ENCODE data around the gene REEP6.

Gene REEP6

GRCh38 chr19:1447944-1448343 lies 43.0 kb upstream of the REEP6 start:
- H4K20me1 ChIP-seq (ENCODE audit: insufficient read depth, low read length) = no peaks in the 10 kb centered on the region; the same call in 1 of the 2 replicates
- no peak overlapping the region for H2AFZ ChIP-seq (ENCODE audit: low read length)
- H3K4me2 ChIP-seq (ENCODE audit: low read depth, low read length) = no peak overlapping the region
- no peak overlapping the region for H3K4me3 ChIP-seq (ENCODE audit: low read length)
- DNase-seq = no peak
- no peak overlapping the region for H3K27ac ChIP-seq (ENCODE audit: low read length)
- H3F3A ChIP-seq (ENCODE audit: insufficient read depth, low read length) = peaks cover 28% of the 10 kb centered on the region
- H3K36me3 ChIP-seq (replicated peaks; ENCODE audit: insufficient read depth, low read length) = no peaks in the 10 kb centered on the region
- H3K79me2 ChIP-seq (ENCODE audit: low read length) = no peaks in the 10 kb centered on the region
- peaks cover 15% of the 10 kb centered on the region for H3K4me1 ChIP-seq (ENCODE audit: low read length)
- TF ChIP-seq CTCF (IDR thresholded peaks at IDR 0.05; ENCODE audit: low read length) = no peak
- no peak for TF ChIP-seq EZH2 (optimal IDR thresholded peaks at IDR 0.05; ENCODE audit: low read depth, low read length)
- no peak for TF ChIP-seq EZH2phosphoT487 (IDR thresholded peaks at IDR 0.05; ENCODE audit: low read length)
- H3K27me3 ChIP-seq (replicated peaks; ENCODE audit: insufficient read depth, low read length) = peaks cover 71% of the 10 kb centered on the region
- H3K9me3 ChIP-seq (replicated peaks; ENCODE audit: insufficient read depth, low read length) = no peaks in the 10 kb centered on the region
- no peaks in the 10 kb centered on the region for H3K9me2 ChIP-seq (replicated peaks; ENCODE audit: insufficient read depth, low read length)
- H3K9ac ChIP-seq (ENCODE audit: low read length) = no peak overlapping the region

- TF ChIP-seq EZH2 (optimal IDR thresholded peaks at IDR 0.05; ENCODE audit: low read depth, low read length) (no peak), CTCF (IDR thresholded peaks at IDR 0.05; ENCODE audit: low read length) (no peak), EZH2phosphoT487 (IDR thresholded peaks at IDR 0.05; ENCODE audit: low read length) (no peak)
- Histone ChIP-seq H3K4me3 (ENCODE audit: low read length) (no peak within 1 kb of the TSS), H3K9me3 (replicated peaks; ENCODE audit: insufficient read depth, low read length) (no peaks in the 10 kb centered on the region), H3K9me2 (replicated peaks; ENCODE audit: insufficient read depth, low read length) (no peaks in the 10 kb centered on the region), H3K27ac (ENCODE audit: low read length) (no peak within 1 kb of the TSS), H3K79me2 (ENCODE audit: low read length) (no peaks in the 10 kb centered on the region), H3K4me2 (ENCODE audit: low read depth, low read length) (no peak within 1 kb of the TSS), H3K27me3 (replicated peaks; ENCODE audit: insufficient read depth, low read length) (peaks cover 87% of the 10 kb centered on the region), H3K36me3 (replicated peaks; ENCODE audit: insufficient read depth, low read length) (no peaks in the 10 kb centered on the region), H3K4me1 (ENCODE audit: low read length) (peaks cover 5% of the 10 kb centered on the region; the same call in 1 of the 2 replicates), H3K9ac (ENCODE audit: low read length) (no peak within 1 kb of the TSS), H2AFZ (ENCODE audit: low read length) (no peak within 1 kb of the TSS), H3F3A (ENCODE audit: insufficient read depth, low read length) (peaks cover 12% of the 10 kb centered on the region), H4K20me1 (ENCODE audit: insufficient read depth, low read length) (no peaks in the 10 kb centered on the region; the same call in 1 of the 2 replicates)
- DNase-seq = no peak
These were observed 41.2 kb upstream of the REEP6 start, which contains the start of gene APC2 for GRCh38 chr19:1449467-1450442. APC2 (plus strand) TSS chr19:1450121; CDS start chr19:1453002, 2,881 bp downstream.

GRCh38 chr19:1450735-1451731 lies 39.9 kb upstream of the REEP6 start:
- no peaks in the 10 kb centered on the region for H3K9me3 ChIP-seq (replicated peaks; ENCODE audit: insufficient read depth, low read length)
- no peaks in the 10 kb centered on the region; the same call in 1 of the 2 replicates for H4K20me1 ChIP-seq (ENCODE audit: insufficient read depth, low read length)
- H3K4me3 ChIP-seq (ENCODE audit: low read length) = no peak overlapping the region
- H3F3A ChIP-seq (ENCODE audit: insufficient read depth, low read length) = peaks cover 19% of the 10 kb centered on the region
- no peak for DNase-seq
- no peaks in the 10 kb centered on the region for H3K79me2 ChIP-seq (ENCODE audit: low read length)
- no peak overlapping the region for H3K9ac ChIP-seq (ENCODE audit: low read length)
- no peak for TF ChIP-seq EZH2phosphoT487 (IDR thresholded peaks at IDR 0.05; ENCODE audit: low read length)
- no peak for TF ChIP-seq EZH2 (optimal IDR thresholded peaks at IDR 0.05; ENCODE audit: low read depth, low read length)
- no peak for TF ChIP-seq CTCF (IDR thresholded peaks at IDR 0.05; ENCODE audit: low read length)
- H3K27ac ChIP-seq (ENCODE audit: low read length) = no peak overlapping the region
- no peaks in the 10 kb centered on the region for H3K9me2 ChIP-seq (replicated peaks; ENCODE audit: insufficient read depth, low read length)
- peaks cover 13% of the 10 kb centered on the region; the same call in 1 of the 2 replicates for H3K4me1 ChIP-seq (ENCODE audit: low read length)
- peaks cover 82% of the 10 kb centered on the region for H3K27me3 ChIP-seq (replicated peaks; ENCODE audit: insufficient read depth, low read length)
- no peak overlapping the region for H3K4me2 ChIP-seq (ENCODE audit: low read depth, low read length)
- no peak overlapping the region for H2AFZ ChIP-seq (ENCODE audit: low read length)
- H3K36me3 ChIP-seq (replicated peaks; ENCODE audit: insufficient read depth, low read length) = no peaks in the 10 kb centered on the region

Measured in MM.1S (cell line).